GM13976 (cell line): ENCODE data around the gene FLVCR1.

Experiments used
- DNase-seq: peaks from one replicate; pipeline ENCODE4 v3.0.0; 2012; ENCODE audit warnings: low spot score
- in situ Hi-C: fragments of 300-500 bp; cut with MboI; formaldehyde crosslinking; loops from one replicate; pipeline ENCODE4 v1.12.0; 2022; ENCODE audit warnings: low sequenced_read_pairs, mixed read lengths, inconsistent platforms; ENCODE audit not compliant: unreplicated experiment
- TF ChIP-seq, protein P1 (sequence below): IDR thresholded peaks from 2 replicates; pipeline ENCODE4 v1.5.1; 2012; ENCODE audit warnings: borderline replicate concordance, mild to moderate bottlenecking; ENCODE audit not compliant: insufficient read depth; ENCODE audit errors: extremely low read depth, missing control alignments, control extremely low read depth

The FLVCR1 gene

DNA sequence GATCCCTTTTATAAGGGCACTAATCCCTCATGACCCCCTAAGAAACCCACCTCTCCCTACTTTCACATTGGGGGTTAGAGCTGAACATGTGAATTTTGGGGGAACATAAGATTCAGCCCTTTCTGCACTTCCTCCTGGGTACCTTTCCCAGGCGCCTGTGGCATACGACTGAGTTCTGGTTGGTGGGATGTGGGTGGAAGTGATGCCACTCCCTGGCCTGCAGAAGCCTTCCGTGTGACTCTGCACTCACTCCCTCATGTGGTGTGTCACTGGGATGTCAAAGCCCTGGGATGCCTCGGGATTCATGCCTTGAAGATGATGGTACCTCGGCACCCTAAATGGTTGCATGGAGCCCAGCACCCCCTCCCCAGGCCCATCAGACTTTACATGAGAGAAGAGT is 63.9 kb downstream of the FLVCR1 start:
- no peak for DNase-seq
- TF ChIP-seq, protein P1, sequence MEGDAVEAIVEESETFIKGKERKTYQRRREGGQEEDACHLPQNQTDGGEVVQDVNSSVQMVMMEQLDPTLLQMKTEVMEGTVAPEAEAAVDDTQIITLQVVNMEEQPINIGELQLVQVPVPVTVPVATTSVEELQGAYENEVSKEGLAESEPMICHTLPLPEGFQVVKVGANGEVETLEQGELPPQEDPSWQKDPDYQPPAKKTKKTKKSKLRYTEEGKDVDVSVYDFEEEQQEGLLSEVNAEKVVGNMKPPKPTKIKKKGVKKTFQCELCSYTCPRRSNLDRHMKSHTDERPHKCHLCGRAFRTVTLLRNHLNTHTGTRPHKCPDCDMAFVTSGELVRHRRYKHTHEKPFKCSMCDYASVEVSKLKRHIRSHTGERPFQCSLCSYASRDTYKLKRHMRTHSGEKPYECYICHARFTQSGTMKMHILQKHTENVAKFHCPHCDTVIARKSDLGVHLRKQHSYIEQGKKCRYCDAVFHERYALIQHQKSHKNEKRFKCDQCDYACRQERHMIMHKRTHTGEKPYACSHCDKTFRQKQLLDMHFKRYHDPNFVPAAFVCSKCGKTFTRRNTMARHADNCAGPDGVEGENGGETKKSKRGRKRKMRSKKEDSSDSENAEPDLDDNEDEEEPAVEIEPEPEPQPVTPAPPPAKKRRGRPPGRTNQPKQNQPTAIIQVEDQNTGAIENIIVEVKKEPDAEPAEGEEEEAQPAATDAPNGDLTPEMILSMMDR, result no peak
- in situ Hi-C loops, result no loop called here

GRCh38 chr1:212926372-212926771 is 68.3 kb downstream of the FLVCR1 start:
- DNase-seq, result no peak
- in situ Hi-C loops, result no loop called here
- TF ChIP-seq, protein P1, result no peak

DNA sequence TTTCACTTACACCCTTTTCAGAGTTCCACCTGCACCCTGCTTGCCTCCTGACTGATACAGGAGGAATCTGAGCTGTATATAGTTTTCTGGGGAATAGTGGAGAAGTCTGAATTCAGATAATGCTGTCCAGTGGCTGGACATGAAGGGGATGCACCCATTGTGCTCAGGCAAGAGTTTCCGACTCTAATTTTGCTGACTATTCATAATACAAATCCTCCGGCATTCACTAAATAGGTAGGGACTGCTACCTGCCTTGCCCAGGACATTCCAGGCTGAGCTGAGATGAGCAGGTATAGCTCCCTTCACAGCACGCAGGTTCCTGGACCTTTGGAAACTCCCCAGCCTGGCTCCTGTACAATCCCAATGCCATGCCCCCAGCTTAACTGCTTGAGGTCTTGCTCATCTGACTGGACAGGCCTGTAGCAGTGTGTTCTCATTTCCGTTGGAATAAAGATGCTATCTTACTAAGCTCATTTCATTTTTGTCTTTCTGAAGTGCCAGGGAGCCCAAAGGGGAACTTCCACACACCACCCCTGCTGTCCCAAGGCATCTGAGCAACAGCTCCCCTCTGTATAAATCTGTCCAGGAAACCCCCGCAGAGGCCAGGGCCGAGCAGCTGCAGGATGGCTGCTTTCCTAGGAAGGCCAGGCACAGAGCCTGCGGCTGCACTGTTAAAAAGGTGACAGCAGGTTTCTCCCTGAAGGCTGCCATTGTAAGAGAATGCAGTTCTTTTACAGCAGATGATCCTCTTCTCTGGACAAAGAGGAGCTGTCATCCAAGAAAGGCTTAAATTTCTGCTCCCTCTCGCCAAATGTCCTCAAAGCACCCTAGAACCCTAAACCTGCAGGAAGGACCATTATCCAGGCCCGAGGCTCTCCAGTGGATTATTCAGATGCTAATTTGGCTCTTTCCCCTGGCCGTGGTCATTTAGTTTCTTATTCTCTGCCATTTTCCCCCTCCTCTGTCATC is 70.5 kb downstream of the FLVCR1 start:
- in situ Hi-C loops, result no loop called here
- TF ChIP-seq, protein P1, result no peak
- no peak for DNase-seq

- in situ Hi-C loops, result no loop called here
- TF ChIP-seq, protein P1, result no peak
- DNase-seq, result no peak
Measured at GRCh38 chr1:212930986-212931678, 73.1 kb downstream of the FLVCR1 start.

DNA sequence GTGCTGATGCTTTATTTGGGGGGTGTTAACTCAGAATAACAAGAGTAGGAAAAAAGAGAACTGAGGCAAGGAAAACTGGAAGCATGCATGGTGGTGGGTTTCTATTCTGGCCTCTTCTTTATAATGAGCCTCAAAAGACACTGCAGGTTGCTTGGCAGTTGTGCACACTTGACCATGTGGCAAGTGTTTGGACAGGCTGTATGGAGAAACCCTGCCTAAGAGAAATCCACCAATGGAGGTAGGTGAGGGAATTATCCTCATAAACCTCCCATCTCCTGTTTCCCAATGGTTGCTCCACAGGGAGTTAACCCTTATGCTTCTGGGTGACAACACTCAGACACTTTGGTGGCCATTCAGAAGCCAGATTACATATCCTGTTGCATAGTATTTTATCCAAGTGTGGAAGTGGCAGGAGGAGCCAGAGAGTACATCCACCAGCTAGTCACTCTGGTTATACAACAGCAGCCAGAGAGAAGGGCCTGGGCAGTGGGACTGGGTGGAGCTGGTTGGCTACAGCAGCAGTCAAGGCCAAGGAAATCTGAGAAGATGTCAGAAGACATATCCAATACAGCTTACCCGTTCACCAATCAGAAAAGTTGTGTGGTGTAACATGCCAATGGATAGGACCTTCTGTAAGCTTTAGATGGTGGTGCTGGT is 75.9 kb downstream of the FLVCR1 start:
- in situ Hi-C loops, result no loop called here
- DNase-seq, result no peak
- TF ChIP-seq, protein P1, result no peak

DNA sequence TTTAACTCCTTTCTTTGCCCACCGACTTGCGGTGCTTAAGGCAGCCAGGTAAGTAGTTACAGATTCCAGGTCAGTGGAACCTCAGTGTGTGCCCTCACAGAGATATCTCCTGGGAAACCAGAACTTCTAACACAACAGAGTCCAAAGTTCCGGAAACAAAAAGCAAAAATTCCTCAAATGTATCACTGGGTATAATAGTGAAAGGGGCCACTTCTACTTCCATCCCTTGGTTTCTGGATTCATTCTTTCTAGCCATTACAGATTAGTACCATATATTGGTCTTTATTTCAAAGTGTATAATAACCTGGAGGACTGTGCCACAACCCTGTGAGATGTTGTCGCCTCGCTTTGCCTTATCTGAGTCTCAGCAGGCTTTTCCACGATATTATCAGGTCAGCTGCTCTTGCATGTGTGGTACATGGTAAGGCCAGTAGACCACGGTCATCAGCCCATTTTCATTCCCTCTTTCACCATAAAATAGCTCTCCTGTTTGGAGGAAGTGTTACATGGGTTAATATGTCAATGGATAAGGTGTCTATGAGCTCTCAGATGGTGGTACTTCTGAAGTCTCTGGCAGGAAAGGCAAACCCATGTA is 77.4 kb downstream of the FLVCR1 start:
- in situ Hi-C loops, result no loop called here
- DNase-seq, result no peak
- TF ChIP-seq, protein P1, result no peak
